NCI-H345 treated with DMSO at 0.1 percent for 48 hours (cell line): ENCODE data around the gene VPS33B.

Experiments
- DNase-seq: peaks from one replicate; lab custom pipeline; 2025; ENCODE audit not compliant: unreplicated experiment; lab: John Stamatoyannopoulos, UW

The VPS33B gene

GRCh38 chr15:90953947-90954711, 68.3 kb downstream of the VPS33B start:
- no peak for DNase-seq

- DNase-seq, result no peak
These were observed 69.3 kb downstream of the VPS33B start for GRCh38 chr15:90952901-90953677.

- DNase-seq, result no peak
These were observed 71.7 kb downstream of the VPS33B start for GRCh38 chr15:90950676-90951075.

- no peak for DNase-seq
These were observed 72.3 kb downstream of the VPS33B start for GRCh38 chr15:90949979-90950675.
